ENCODE results near the gene CCDC12.
"Not testable (repeated sequence)": the region's sequence is repeated elsewhere in the genome, so short reads cannot be mapped to it uniquely, and the experiment has no call there.

The CCDC12 gene

GRCh38 chr3:46925585-46925934, 51.0 kb downstream of the CCDC12 start:
- DNase-seq (ENCODE audit: low read depth in 1 of 2, low spot score in 1 of 2), result no peak

DNA sequence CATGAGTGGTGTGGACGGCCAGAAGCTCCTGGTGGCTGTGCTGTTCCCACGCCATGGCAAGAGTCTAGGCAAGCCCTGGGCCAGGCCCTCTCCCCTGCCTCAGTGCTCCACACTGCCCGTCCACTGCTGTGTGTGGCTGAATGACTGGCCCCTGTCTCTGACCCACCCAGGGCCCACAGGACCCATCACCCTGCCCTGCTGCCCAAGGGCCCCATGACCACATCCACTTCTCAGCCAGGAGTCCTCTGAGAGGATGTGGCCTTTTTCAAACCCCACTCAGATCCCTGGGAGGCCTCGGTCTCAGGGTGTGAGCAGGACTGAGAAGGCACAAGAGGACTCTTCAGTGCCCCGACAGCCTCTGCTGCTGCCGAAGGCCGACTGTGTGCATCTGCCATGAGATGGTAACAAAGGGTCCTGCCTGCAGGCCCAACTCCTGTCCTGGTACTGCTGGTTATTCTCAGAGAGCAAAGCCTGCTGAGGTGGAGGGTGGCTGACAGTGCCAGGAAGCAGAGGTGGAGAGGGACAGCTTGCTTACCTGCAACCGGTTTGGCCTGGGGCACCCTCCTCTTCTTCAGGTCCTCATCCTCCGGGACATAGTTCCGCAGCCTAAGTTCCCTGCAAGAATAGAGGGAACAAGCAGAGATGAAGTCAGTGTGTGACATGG, 51.5 kb downstream of the CCDC12 start:
- no peak for DNase-seq (ENCODE audit: low read depth in 1 of 2, low spot score in 1 of 2)

DNA sequence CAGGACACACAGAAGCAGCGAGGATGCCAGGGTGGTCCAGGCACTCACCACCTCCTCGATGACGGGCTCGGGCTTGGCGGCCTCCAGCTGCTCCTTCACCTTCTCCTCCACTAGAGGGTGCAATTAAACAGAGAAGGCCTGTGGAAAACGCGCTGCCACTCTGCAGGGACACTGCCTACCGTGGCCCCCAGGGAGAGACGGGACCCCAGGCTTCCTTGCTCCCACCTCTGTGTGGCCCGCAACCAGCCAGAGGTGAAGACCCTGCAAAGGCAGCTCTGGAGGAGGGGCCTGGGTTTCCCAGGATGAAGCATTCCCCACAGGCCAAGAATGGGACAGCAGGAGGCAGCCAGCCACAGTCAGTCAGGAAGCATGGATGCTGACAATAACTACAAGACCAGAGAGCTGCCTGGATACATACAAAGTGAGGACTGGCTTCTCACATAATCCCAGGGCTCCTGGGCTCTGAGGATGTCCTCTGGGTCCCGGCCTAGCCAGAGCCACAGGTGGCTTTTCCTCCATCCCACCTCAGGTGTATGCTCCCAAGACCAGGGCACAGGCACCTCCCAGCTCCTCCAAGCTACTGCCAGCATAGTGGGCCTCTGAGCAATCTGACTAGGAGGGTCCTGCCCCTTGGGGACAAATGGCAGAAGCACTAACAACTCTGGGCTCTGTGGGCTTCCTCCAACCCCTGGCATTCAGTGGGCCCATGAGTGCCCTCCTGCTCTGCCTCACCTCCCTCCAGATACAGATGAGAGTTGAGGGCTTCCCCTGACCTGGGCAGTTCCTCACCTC, 52.8 kb downstream of the CCDC12 start:
- peak in 1 of 2 donors; percentile 31 for DNase-seq (ENCODE audit: low read depth in 1 of 2, low spot score in 1 of 2)

DNA sequence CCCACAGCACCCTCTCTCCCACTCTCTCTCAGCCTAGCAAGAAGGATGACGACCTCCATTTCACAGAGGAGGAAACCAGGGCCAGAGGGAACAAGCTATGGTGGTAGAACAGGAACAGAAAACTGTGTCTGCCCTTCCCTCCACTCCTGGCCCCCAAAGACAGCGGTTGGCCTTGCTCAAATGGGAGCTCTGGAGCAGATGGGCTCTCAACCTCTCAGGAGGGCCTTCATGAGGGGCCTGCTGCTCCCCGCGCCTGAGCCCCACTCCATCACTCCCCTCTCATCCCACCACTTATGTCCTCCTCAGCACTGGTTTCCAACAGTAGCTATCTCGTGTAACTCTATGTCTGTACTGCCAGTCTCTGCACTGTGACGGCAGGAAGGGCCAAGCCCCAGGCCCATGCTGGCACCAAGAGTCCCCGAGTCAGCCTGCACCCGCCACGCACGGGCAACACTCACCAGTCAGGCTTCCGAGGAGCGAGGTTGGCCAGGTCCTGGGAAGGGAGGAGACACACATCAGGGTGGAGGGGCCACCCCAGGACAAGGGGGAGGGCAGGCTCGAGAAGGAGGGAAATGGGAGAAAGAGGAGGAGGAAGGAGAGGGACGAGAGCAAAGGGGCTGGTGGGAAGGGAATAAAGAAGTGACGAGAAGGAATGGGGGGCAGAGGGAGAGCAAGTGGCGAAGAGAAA, 53.5 kb downstream of the CCDC12 start:
- no peak for DNase-seq (ENCODE audit: low read depth in 1 of 2, low spot score in 1 of 2)

GRCh38 chr3:46922426-46922825, 54.1 kb downstream of the CCDC12 start:
- DNase-seq (ENCODE audit: low read depth in 1 of 2, low spot score in 1 of 2), result no peak

- no peak for DNase-seq (ENCODE audit: low read depth in 1 of 2, low spot score in 1 of 2)
Measured at GRCh38 chr3:46921871-46922271, 54.7 kb downstream of the CCDC12 start.

DNA sequence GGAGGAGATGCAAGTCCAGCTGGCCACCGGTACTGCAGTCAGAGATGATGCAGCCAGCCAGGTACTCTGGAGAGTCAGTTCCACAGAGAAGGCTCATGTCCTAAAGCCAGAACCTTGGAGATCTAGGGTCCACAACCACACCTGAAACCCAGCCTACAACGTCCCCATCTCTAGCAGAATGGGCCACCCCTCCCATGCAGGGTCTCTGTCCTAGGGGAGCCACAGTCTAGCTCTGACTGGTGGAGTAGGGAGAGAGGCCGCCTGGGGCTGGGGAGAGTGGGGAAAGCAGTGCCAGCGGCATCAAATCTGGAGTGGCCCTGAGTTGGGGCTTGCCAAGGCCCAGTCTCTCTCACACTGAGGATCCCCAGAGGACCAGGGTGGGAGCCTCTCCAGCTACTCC, 55.5 kb downstream of the CCDC12 start:
- DNase-seq (ENCODE audit: low read depth in 1 of 2, low spot score in 1 of 2), result no peak

DNA sequence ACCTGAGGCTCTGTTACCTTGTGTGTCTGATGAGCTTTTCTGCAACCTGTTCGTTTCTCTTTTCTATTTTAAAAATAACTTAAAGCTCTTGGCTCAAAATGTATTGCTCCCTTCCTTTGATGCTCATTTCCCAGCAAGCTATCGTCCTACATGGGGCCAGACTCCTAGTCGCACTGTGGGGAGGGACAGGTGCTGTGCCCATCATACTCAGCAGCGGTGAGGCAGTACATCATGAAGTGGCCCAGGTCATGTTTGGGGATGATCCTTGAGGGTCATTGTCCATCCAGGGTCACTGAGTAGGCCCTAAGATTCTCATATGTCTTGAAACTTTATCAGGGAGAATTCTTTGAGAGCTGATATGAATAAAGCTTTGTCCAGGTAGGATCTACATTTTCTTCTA, 57.9 kb downstream of the CCDC12 start:
- no peak for DNase-seq (ENCODE audit: low read depth in 1 of 2, low spot score in 1 of 2)

DNA sequence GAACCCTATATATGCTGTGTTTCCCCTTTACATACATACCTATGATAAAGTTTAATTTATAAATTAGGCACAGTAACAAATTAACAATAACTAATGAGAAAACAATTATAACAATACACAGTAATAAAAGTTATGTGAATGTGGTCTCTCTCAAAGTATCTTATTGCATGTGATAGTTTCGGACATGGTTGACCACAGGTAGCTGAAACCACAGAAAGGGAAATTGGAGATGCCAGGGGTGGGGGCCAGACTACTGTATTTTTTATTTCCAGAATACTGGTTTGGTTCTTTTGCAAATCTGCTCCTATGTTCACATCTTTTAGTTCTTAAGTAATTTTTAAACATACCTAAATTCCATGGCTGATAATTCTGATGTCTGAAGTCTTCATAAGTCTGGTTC, 58.3 kb downstream of the CCDC12 start:
- no peak for DNase-seq (ENCODE audit: low read depth in 1 of 2, low spot score in 1 of 2)

GRCh38 chr3:46917257-46917656, 59.3 kb downstream of the CCDC12 start:
- DNase-seq (ENCODE audit: low read depth in 1 of 2, low spot score in 1 of 2), result no peak

DNA sequence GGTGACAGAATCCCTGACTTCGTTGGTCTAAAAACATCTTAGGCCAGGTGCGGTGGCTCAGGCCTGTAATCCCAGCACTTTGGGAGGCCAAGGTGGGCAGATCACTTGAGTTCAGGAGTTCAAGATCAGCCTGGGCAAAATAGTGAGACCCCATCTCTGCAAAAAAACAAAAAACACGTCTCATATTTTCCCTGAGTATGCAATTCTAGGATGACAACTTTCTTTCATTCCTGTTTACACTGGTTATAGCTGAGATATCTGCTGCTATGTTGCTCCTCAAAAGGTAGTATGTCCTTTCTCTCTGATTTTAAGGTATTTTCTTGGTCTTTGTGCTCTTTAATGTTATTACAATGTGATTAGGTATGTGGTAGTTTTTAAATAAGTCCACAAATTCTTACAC, 59.7 kb downstream of the CCDC12 start:
- DNase-seq (ENCODE audit: low read depth in 1 of 2, low spot score in 1 of 2), result no peak

- DNase-seq (ENCODE audit: low read depth in 1 of 2, low spot score in 1 of 2), result no peak
Measured at GRCh38 chr3:46916278-46916677, 60.3 kb downstream of the CCDC12 start.

DNA sequence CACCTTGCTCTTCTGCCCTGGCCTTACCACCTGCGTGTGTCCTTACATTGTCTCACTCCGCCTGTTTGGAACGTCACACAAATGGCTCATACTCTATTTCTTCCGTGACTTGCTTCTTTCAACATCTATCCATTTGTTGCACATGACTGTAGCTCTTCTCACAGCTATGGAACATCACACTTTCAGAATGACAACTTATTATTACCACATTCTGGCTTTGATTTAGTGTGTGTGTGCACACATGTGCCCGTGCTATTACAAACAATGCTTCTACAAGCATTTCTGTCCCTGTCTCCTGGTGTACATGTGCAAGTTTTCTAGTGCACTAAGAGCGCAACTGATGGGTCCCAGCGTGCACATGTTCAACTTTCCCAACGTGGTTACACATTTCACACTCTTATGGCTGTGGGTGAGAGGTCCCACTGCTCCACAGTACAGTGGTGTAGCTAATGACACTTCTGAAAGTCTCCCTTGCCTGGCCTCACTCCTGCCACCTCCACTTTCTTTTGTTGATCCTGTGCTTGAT, 61.2 kb downstream of the CCDC12 start:
- DNase-seq (ENCODE audit: low read depth in 1 of 2, low spot score in 1 of 2), result no peak

DNA sequence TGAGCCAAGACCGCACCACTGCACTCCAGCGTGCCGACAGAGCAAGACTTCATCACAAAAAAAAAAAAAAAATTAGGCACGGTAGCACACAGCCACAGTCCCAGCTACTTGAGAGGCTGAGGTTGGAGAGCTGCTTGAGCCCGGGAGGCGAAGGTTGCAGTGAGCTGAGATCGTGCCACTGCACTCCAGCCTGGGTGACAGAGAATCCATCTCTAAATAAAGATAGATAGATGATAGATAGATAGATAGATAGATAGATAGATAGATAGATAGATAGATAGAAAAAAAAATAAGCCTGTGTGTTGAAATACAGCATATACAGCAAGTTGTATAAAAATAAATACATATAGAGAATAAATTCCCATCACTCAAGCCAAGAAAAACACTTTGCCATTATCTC, 61.7 kb downstream of the CCDC12 start:
- DNase-seq (ENCODE audit: low read depth in 1 of 2, low spot score in 1 of 2), result no peak

GRCh38 chr3:46913644-46914043, 62.9 kb downstream of the CCDC12 start:
- DNase-seq (ENCODE audit: low read depth in 1 of 2, low spot score in 1 of 2), result no peak

- DNase-seq (ENCODE audit: low read depth in 1 of 2, low spot score in 1 of 2), result no peak
Measured at GRCh38 chr3:46912986-46913385, 63.6 kb downstream of the CCDC12 start.

DNA sequence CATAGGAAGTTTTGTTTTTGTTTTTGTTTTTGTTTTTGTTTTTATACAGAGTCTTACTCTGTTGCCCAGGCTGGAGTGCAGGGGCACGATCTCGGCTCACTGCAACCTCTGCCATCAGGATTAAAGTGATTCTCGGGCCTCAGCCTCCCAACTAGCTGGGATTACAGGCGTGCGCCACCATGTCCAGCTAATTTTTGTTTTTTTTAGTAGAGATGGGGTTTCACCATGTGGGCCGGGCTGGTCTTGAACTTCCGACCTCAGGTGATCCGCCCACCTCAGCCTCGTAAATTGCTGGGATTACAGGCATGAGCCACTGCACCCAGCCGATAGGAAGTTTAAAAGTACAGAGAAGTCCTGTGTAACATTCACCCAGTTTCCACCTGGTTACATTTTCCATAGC, 65.6 kb downstream of the CCDC12 start:
- DNase-seq (ENCODE audit: low read depth in 1 of 2, low spot score in 1 of 2), result not testable (repeated sequence)

GRCh38 chr3:46910166-46910760, 66.3 kb downstream of the CCDC12 start:
- DNase-seq (ENCODE audit: low read depth in 1 of 2, low spot score in 1 of 2), result no peak

- DNase-seq (ENCODE audit: low read depth in 1 of 2, low spot score in 1 of 2), result peak; percentile 62 to 72
Measured at GRCh38 chr3:46909535-46910161, 66.9 kb downstream of the CCDC12 start.

GRCh38 chr3:46908986-46909534, 67.5 kb downstream of the CCDC12 start:
- DNase-seq (ENCODE audit: low read depth in 1 of 2, low spot score in 1 of 2), result no peak
